Ovary (tissue), 9 donors: Measurements from ENCODE around the gene ZNF638. TPM values are rescaled to one million over a fixed set of nuclear protein-coding genes. Genes with fewer than 3 reads are reported as not detected.

Experiments used
- DNase-seq, 5 donors: peaks; one replicate each; pipeline ENCODE4 v3.0.0-alpha.2; 2019 to 2020
- H3K27ac ChIP-seq, 2 donors: fragments of 200-600 bp; one replicate each; pipeline versions ENCODE4 v1.5.1 to v1.8.0; 2019 to 2022
- H3K27me3 ChIP-seq: fragments of 200-600 bp; one replicate; pipeline ENCODE4 v1.8.0; 2022
- H3K36me3 ChIP-seq: fragments of 200-600 bp; sonication (generic); one replicate; pipeline ENCODE4 v1.5.1; 2019
- H3K4me1 ChIP-seq: one replicate; pipeline ENCODE4 v1.8.1; 2013; ENCODE audit warnings: mild to moderate bottlenecking, moderate library complexity; ENCODE audit not compliant: insufficient read depth
- H3K4me3 ChIP-seq: fragments of 200-600 bp; sonication (generic); one replicate; pipeline ENCODE4 v1.5.1; 2017
- H3K9me3 ChIP-seq, 2 donors: fragments of 200-600 bp in 1 of 2; sonication (generic) in 1 of 2; one replicate each; pipeline versions ENCODE4 v1.5.1 to v1.8.1; 2013 to 2019; ENCODE audit warnings: mild to moderate bottlenecking in 1 of 2, moderate library complexity in 1 of 2
- CTCF ChIP-seq, 3 donors: fragments of 450-650 bp in 2 of 3; fragments of 200-600 bp in 1 of 3; IDR thresholded peaks; one replicate each; pipeline versions ENCODE4 v1.5.1 to v1.8.0; 2016 to 2022; ENCODE audit warnings: antibody characterized with exemption in 3 of 3, mild to moderate bottlenecking in 1 of 3
- EP300 ChIP-seq: sonication (generic); formaldehyde crosslinking; IDR thresholded peaks from one replicate; pipeline ENCODE4 v1.6.1; 2017; ENCODE audit warnings: antibody characterized with exemption
- POLR2A ChIP-seq: fragments of 450-650 bp; IDR thresholded peaks from one replicate; pipeline ENCODE4 v1.6.1; 2017; ENCODE audit warnings: antibody characterized with exemption, mild to moderate bottlenecking, moderate library complexity
- WGBS, 3 donors: extraction: QIAGEN DNeasy Blood & Tissue Kit in 1 of 3; methylation state at CpG; one replicate each; pipeline versions ENCODE4 v1.1.5 to v1.1.7; 2013 to 2017; 5-methylcytosine and 5-hydroxymethylcytosine counted together
- intact Hi-C, 4 donors: fragments of 100-400 bp; cut with DNase I; formaldehyde crosslinking; loops; one replicate each; pipeline versions ENCODE4 v1.11.0 to v1.15.1; 2022 to 2023
- polyA plus RNA-seq, 2 donors: library from polyadenylated mRNA; stranded (reverse); fragments of 200-250 nt in 1 of 2; fragments of 350-450 nt in 1 of 2; fragmentation: Illumina TruSeq in 1 of 2; extraction: RNeasy Lipid Tissue Mini Kit (QIAGEN cat#74804) in 1 of 2; gene quantifications; one replicate each; pipeline ENCODE4 v1.2.3, GENCODE V29; 2013 to 2014
- total RNA-seq, 7 donors: library from RNA; depleted of rRNA in 2 of 7; stranded (reverse); fragments of >200 nt in 2 of 7; fragmentation: NEBNext Ultra II Directional in 3 of 7; extraction: Animal tissue kit (Norgen Biotek cat#: 25700) in 3 of 7; gene quantifications; one replicate each; pipeline versions ENCODE4 v1.1.0 to v1.2.4, GENCODE V29; 2016 to 2023
- donor health status: DM: no; HTN: no; CAD: no; lungs with moderate emphysema.
- donor health status: DM: no; HTN: no; CAD: no.
- donor health status: Bipolar disorder and iron deficiency.
- donor health status: DM: yes; HTN: yes; CAD: no.
- donor health status: DM: no; HTN: no; CAD: no.
- donor health status: DM: yes; HTN: yes; CAD: no.

Gene ZNF638
- total and polyA plus RNA-seq, 9 donors = 76.9 to 160 (median 126) TPM

GRCh38 chr2:71464389-71464788, 132.8 kb downstream of the ZNF638 start:
- Histone ChIP-seq H3K4me3 (no peak overlapping the region), H3K27ac (no peak overlapping the region), H3K4me1 (peaks cover 2% of the 10 kb centered on the region), H3K9me3 (no peaks in the 10 kb centered on the region), H3K27me3 (no peaks in the 10 kb centered on the region), H3K36me3 (no peaks in the 10 kb centered on the region)
- intact Hi-C loops = no loop called here
- WGBS, 3 donors = 74 to 79% (median 74%) methylated on average over 6 of the region's 6 CpGs
- TF ChIP-seq POLR2A = no peak
- TF ChIP-seq CTCF (IDR thresholded peaks at IDR 0.05) = no peak
- no peak for TF ChIP-seq EP300
- no peak for DNase-seq

- no peak overlapping the region for H3K27ac ChIP-seq
- no peaks in the 10 kb centered on the region for H3K27me3 ChIP-seq
- intact Hi-C loops = no loop called here
- no peak for DNase-seq
- peaks cover 2% of the 10 kb centered on the region for H3K4me1 ChIP-seq
- H3K4me3 ChIP-seq = no peak overlapping the region
- TF ChIP-seq POLR2A = no peak
- no peak for TF ChIP-seq CTCF (IDR thresholded peaks at IDR 0.05)
- TF ChIP-seq EP300 = no peak
- H3K9me3 ChIP-seq = no peaks in the 10 kb centered on the region
- H3K36me3 ChIP-seq = no peaks in the 10 kb centered on the region
- WGBS, 3 donors = 32 to 49% (median 42%) methylated on average over 11 of the region's 11 CpGs
These were observed 133.8 kb downstream of the ZNF638 start for GRCh38 chr2:71465356-71465755.

GRCh38 chr2:71465961-71466300, 134.3 kb downstream of the ZNF638 start:
- DNase-seq = no peak
- H3K27ac ChIP-seq = no peak overlapping the region
- no peaks in the 10 kb centered on the region for H3K27me3 ChIP-seq
- no peaks in the 10 kb centered on the region for H3K36me3 ChIP-seq
- H3K4me3 ChIP-seq = no peak overlapping the region
- H3K9me3 ChIP-seq = no peaks in the 10 kb centered on the region
- peaks cover 2% of the 10 kb centered on the region for H3K4me1 ChIP-seq
- intact Hi-C loops = no loop called here
- WGBS, 3 donors = 3 to 7% (median 5%) methylated on average over 23 of the region's 23 CpGs
- TF ChIP-seq CTCF (IDR thresholded peaks at IDR 0.05) (no peak), POLR2A (no peak), EP300 (no peak)

GRCh38 chr2:71466301-71467179, 135.0 kb downstream of the ZNF638 start:
- no peak for DNase-seq
- no peak for TF ChIP-seq CTCF (IDR thresholded peaks at IDR 0.05)
- TF ChIP-seq EP300 = no peak
- no peak for TF ChIP-seq POLR2A
- 0 to 1% (median 1%) methylated on average over 53 to 78 of the region's 78 CpGs for WGBS, 3 donors
- Histone ChIP-seq H3K27me3 (no peaks in the 10 kb centered on the region), H3K4me1 (peaks cover 2% of the 10 kb centered on the region), H3K36me3 (no peaks in the 10 kb centered on the region), H3K27ac (no peak overlapping the region), H3K9me3 (no peaks in the 10 kb centered on the region), H3K4me3 (peak overlapping the region; percentile 50)
- intact Hi-C loops = no loop called here
